Neutrophil (primary cell): ENCODE data around the gene LGALS9.

ENCODE experiments used
- H3K27ac ChIP-seq: fragments of 200-600 bp; sonication (generic); 2 replicates; pipeline ENCODE4 v1.5.1; 2016; ENCODE audit warnings: mild to moderate bottlenecking, moderate library complexity
- H3K27me3 ChIP-seq: fragments of 200-600 bp; sonication (generic); 2 replicates; pipeline ENCODE4 v1.6.0; 2016; ENCODE audit warnings: mild to moderate bottlenecking
- H3K36me3 ChIP-seq: fragments of 200-600 bp; sonication (generic); 2 replicates; pipeline ENCODE4 v1.5.1; 2017
- H3K4me1 ChIP-seq, 2 experiments: fragments of 200-600 bp in 1 of 2; sonication (generic) in 1 of 2; 1 replicate in 1 of 2; 2 replicates in 1 of 2; pipeline versions ENCODE4 v1.5.1 to v1.6.1; 2013 to 2016; ENCODE audit warnings: low read depth in 1 of 2, low read length in 1 of 2, mild to moderate bottlenecking in 1 of 2, moderate library complexity in 1 of 2; ENCODE audit not compliant: control insufficient read depth in 1 of 2, insufficient read depth in 1 of 2
- H3K4me3 ChIP-seq, 2 experiments: fragments of 200-600 bp in 1 of 2; sonication (generic) in 1 of 2; 1 replicate in 1 of 2; 2 replicates in 1 of 2; pipeline ENCODE4 v1.5.1; 2013 to 2016; ENCODE audit warnings: low read depth in 1 of 2, low read length in 1 of 2, mild to moderate bottlenecking in 1 of 2, moderate library complexity in 1 of 2
- H3K9me3 ChIP-seq: fragments of 200-600 bp; sonication (generic); 2 replicates; pipeline ENCODE4 v1.5.1; 2016
- CTCF ChIP-seq: fragments of 200-600 bp; sonication (generic); IDR thresholded peaks from 2 replicates; pipeline ENCODE4 v1.5.1; 2016; ENCODE audit warnings: antibody characterized with exemption

LGALS9 gene

DNA sequence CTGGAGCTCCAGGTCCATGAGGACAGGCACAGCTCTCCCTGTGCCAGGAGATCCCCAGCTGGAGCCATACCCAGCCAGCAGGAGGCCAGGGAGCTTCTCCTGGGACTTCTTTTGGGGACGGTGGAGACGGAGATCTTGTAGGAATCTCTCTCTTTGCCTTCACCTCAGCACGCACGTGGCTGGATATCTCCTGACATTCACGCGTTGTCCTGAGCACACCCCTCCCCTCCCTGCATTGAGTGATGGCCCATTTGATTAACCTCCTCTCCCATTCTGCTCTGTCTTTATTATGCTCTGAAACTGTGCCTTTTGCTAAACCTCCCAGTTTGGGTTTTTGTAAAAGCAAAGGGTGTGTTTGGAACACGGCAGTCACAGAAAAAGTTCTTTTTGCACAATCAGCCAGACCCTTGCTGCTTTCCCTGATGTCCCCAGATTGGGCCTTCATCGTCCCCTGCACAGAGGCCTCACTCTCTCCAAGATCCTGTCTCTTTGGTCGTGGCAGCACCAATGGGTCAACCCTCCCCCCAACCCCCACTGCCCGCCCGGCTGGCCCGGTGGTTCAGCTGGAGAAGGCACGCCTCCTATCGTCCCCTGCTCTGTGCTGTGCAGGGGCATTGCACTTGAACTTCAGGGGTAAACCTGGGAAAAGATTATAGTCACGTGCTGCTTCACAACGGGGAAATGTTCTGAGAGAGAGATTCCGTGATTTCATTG lies 32.5 kb upstream of the LGALS9 start:
- Histone ChIP-seq H3K27me3 (no peaks in the 10 kb centered on the region), H3K9me3 (no peaks in the 10 kb centered on the region), H3K36me3 (peaks cover 74% of the 10 kb centered on the region), H3K27ac (no peak overlapping the region), H3K4me1 (no peaks in the 10 kb centered on the region), H3K4me3 (no peak overlapping the region)
- no peak for TF ChIP-seq CTCF

DNA sequence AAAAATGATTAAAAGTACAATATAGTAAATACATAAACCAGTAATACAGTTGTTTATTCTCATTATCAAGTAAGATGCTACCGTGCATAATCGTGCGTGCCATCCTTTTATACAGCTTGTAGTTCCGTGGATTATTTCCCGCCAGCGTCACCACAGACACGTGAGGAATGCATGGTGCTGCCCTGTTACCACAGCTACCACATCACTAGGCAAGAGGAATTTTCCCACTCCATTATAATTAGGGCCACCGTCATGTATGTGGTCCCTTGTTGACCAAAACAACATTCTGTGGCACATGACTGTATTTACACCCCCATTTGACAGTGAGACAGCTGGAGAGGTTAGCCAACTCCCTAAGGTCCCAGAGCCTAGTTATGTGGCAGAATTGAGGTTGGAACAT lies 30.5 kb upstream of the LGALS9 start:
- Histone ChIP-seq H3K27ac (no peak overlapping the region), H3K36me3 (peaks cover 74% of the 10 kb centered on the region), H3K4me3 (no peak overlapping the region)

GRCh38 chr17:27601069-27601974 lies 29.7 kb upstream of the LGALS9 start:
- Histone ChIP-seq H3K36me3 (peaks cover 74% of the 10 kb centered on the region), H3K4me1 (no peaks in the 10 kb centered on the region), H3K27me3 (no peaks in the 10 kb centered on the region), H3K4me3 (no peak overlapping the region), H3K27ac (no peak overlapping the region), H3K9me3 (no peaks in the 10 kb centered on the region)
- TF ChIP-seq CTCF: peak; percentile 85

More for the DNA sequence above, 30.5 kb upstream of the LGALS9 start:
- no peak for TF ChIP-seq CTCF
- Histone ChIP-seq H3K9me3 (no peaks in the 10 kb centered on the region), H3K4me1 (no peaks in the 10 kb centered on the region), H3K27me3 (no peaks in the 10 kb centered on the region)

GRCh38 chr17:27601975-27602302 lies 29.0 kb upstream of the LGALS9 start:
- no peak for TF ChIP-seq CTCF
- Histone ChIP-seq H3K27ac (no peak overlapping the region), H3K4me3 (no peak overlapping the region), H3K4me1 (no peaks in the 10 kb centered on the region), H3K27me3 (no peaks in the 10 kb centered on the region), H3K36me3 (peaks cover 74% of the 10 kb centered on the region), H3K9me3 (no peaks in the 10 kb centered on the region)

DNA sequence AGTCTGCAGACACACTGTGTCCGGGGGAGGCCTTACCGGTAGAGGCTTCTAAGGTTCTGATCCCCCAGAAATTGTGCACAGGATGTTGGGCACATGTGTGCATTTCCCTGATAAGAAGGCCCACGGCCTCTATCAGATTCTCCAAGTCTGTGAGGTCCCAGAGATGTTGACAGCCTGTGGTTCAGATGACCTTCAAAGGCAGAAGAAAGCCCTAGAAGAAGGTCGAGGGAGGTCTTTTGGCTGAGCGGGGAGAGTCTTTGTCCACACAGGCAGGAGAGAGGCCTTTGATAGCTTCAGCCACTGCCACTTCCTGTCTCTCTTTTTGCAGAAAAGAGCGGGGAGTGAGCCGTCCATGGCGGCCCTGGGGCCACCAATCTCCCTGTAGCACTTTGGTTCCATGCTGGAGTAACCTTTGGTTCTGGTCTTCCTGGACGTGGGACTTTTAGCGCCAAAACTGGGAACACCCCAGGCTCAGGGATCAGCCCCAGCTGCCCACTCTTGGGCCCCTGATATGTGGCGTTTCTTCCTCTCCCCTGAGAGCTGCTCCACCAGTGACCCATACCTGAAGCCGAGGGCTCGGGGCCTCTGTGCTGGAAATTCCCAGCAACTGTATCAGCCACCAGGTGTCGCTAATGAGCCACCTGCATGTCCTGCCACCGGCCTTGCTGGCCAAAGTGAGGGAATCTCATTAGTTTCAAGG lies 28.1 kb upstream of the LGALS9 start:
- no peak overlapping the region for H3K4me3 ChIP-seq
- H3K9me3 ChIP-seq: no peaks in the 10 kb centered on the region
- peaks cover 74% of the 10 kb centered on the region for H3K36me3 ChIP-seq
- TF ChIP-seq CTCF: peak; percentile 81
- H3K27me3 ChIP-seq: no peaks in the 10 kb centered on the region
- no peak overlapping the region for H3K27ac ChIP-seq
- H3K4me1 ChIP-seq: no peaks in the 10 kb centered on the region
